GM12878 (cell line): ENCODE measurements around the gene LRRC57. TPM values are rescaled to one million over a fixed set of nuclear protein-coding genes. Genes with fewer than 3 reads are reported as not detected.

Experiments used
- E2F4 ChIP-seq: IDR thresholded peaks from 2 replicates; pipeline ENCODE4 v1.6.1; 2012; ENCODE audit warnings: low read depth, low read length, improper control_type of control experiment
- EGR1 ChIP-seq, 2 experiments: IDR thresholded peaks; 1 replicate in 1 of 2; 2 replicates in 1 of 2; pipeline ENCODE4 v1.6.1; 2011 to 2012; ENCODE audit warnings: low read depth in 2 of 2, low read length in 2 of 2, borderline replicate concordance in 1 of 2, mild to moderate bottlenecking in 1 of 2, moderate library complexity in 1 of 2
- RELB ChIP-seq: fragments of 450-650 bp; IDR thresholded peaks from 2 replicates; pipeline ENCODE4 v1.6.1; 2017; ENCODE audit warnings: low read depth, mild to moderate bottlenecking, moderate library complexity
- RFX5 ChIP-seq: IDR thresholded peaks from 2 replicates; pipeline ENCODE4 v1.6.1; 2011; ENCODE audit warnings: low read depth, low read length, improper control_type of control experiment
- SUZ12 ChIP-seq: fragments of 200-600 bp; sonication (generic); IDR thresholded peaks from one replicate; pipeline ENCODE4 v1.6.1; 2018; ENCODE audit warnings: antibody characterized with exemption, mild to moderate bottlenecking; ENCODE audit not compliant: unreplicated experiment
- ZBTB4 ChIP-seq: fragments of 450-650 bp; formaldehyde crosslinking; IDR thresholded peaks from 2 replicates; pipeline ENCODE4 v1.4.0; 2022; ENCODE audit warnings: mild to moderate bottlenecking, moderate library complexity
- polyA plus RNA-seq, 11 experiments: library from polyadenylated mRNA; depleted of rRNA in 4 of 11; unstranded in 6 of 11; stranded (reverse) in 5 of 11; fragments of >200 nt; fragmentation: Nextera tagmentation in 4 of 11; fragmentation: Illumina TruSeq in 1 of 11; extraction: Ambion mirVana in 4 of 11; extraction: Trizol in 1 of 11; gene quantifications; 1 replicate in 1 of 11; 2 replicates in 10 of 11; pipeline versions ENCODE4 v1.2.1 to v1.2.3, GENCODE V29; 2011 to 2016; ENCODE audit warnings: inconsistent platforms in 2 of 11, missing spikeins in 2 of 11, low read depth in 1 of 11
- total RNA-seq, 4 experiments: library from RNA; depleted of rRNA in 3 of 4; stranded (reverse); fragments of >200 nt in 3 of 4; fragmentation: Illumina TruSeq in 1 of 4; extraction: Trizol in 1 of 4; gene quantifications; 2 replicates each; pipeline versions ENCODE4 v1.2.1 to v1.2.3, GENCODE V29; 2013 to 2021

Gene LRRC57
- total and polyA plus RNA-seq, 10 of the 15 experiments (the other 5 are each of a cell fraction or from before 2014, with no cell fraction given) = 5.2 to 15.7 (median 9.6) TPM

- TF ChIP-seq E2F4 (peak; percentile 51; the same call in 1 of the 2 replicates), ZBTB4 (no peak; the same call in 1 of the 2 replicates), RFX5 (no peak), SUZ12 (no peak), RELB (peak; percentile 89), EGR1 (IDR thresholded peaks at IDR 0.05; ENCODE audit: borderline replicate concordance in 1 of 2, low read depth in 2 of 2, low read length in 2 of 2) (peak in 1 of 2 experiments; percentile 73; a peak in 1 of 3 replicates)
Observed at GRCh38 chr15:42548249-42549031, at the start of gene LRRC57, which contains the start of gene HAUS2 (continued).
